GM19324 (cell line): ENCODE data around the gene FRAS1.
"Not testable (repeated sequence)": the region's sequence is repeated elsewhere in the genome, so short reads cannot be mapped to it uniquely, and the experiment has no call there.

Source experiments
- ATAC-seq: cut with Tn5 transposase; IDR thresholded peaks from one replicate; pipeline ENCODE4 v1.9.1; 2021; ENCODE audit warnings: mild to moderate bottlenecking, moderate library complexity; ENCODE audit not compliant: unreplicated experiment, low FRiP score

The FRAS1 gene

GRCh38 chr4:78162821-78163220 is 105.7 kb downstream of the FRAS1 start:
- no peak for ATAC-seq

- no peak for ATAC-seq
Observed at GRCh38 chr4:78165758-78166157, 108.6 kb downstream of the FRAS1 start.

GRCh38 chr4:78166622-78167021 is 109.5 kb downstream of the FRAS1 start:
- no peak for ATAC-seq

- ATAC-seq, result no peak
Observed at GRCh38 chr4:78167510-78167909, 110.4 kb downstream of the FRAS1 start.

- ATAC-seq, result no peak
Observed at GRCh38 chr4:78168029-78168428, 110.9 kb downstream of the FRAS1 start.

GRCh38 chr4:78169728-78170127 is 112.6 kb downstream of the FRAS1 start:
- no peak for ATAC-seq

- ATAC-seq, result no peak
Observed at GRCh38 chr4:78171482-78171881, 114.4 kb downstream of the FRAS1 start.

GRCh38 chr4:78174891-78175290 is 117.8 kb downstream of the FRAS1 start:
- ATAC-seq, result no peak

GRCh38 chr4:78179196-78179595 is 122.1 kb downstream of the FRAS1 start:
- no peak for ATAC-seq

GRCh38 chr4:78181681-78182234 is 124.6 kb downstream of the FRAS1 start:
- not testable (repeated sequence) for ATAC-seq

GRCh38 chr4:78184584-78184983 is 127.5 kb downstream of the FRAS1 start:
- no peak for ATAC-seq

GRCh38 chr4:78185117-78185516 is 128.0 kb downstream of the FRAS1 start:
- no peak for ATAC-seq

- no peak for ATAC-seq
Observed at GRCh38 chr4:78186597-78187543, 129.7 kb downstream of the FRAS1 start.

GRCh38 chr4:78190068-78190467 is 132.9 kb downstream of the FRAS1 start:
- ATAC-seq, result no peak

GRCh38 chr4:78190595-78190994 is 133.5 kb downstream of the FRAS1 start:
- ATAC-seq, result no peak

- no peak for ATAC-seq
Observed at GRCh38 chr4:78197947-78198346, 140.8 kb downstream of the FRAS1 start.

- ATAC-seq, result no peak
Observed at GRCh38 chr4:78199984-78200383, 142.9 kb downstream of the FRAS1 start.

GRCh38 chr4:78200949-78201348 is 143.8 kb downstream of the FRAS1 start:
- ATAC-seq, result no peak

- no peak for ATAC-seq
Observed at GRCh38 chr4:78204176-78204575, 147.1 kb downstream of the FRAS1 start.

GRCh38 chr4:78205591-78205990 is 148.5 kb downstream of the FRAS1 start:
- no peak for ATAC-seq

GRCh38 chr4:78207541-78207940 is 150.4 kb downstream of the FRAS1 start:
- no peak for ATAC-seq

- ATAC-seq, result no peak
Observed at GRCh38 chr4:78207951-78208350, 150.8 kb downstream of the FRAS1 start.
